Stimulated activated CD4-positive, alpha-beta T cell treated with anti-CD3 and anti-CD28 coated beads, Interleukin-15, amount 100 ng/mL, for 24 hours (primary cell): ENCODE measurements around the gene PRDM2.

Source experiments
- DNase-seq: peaks from one replicate; pipeline ENCODE4 v3.0.0-alpha.2; 2020

PRDM2 gene

DNA sequence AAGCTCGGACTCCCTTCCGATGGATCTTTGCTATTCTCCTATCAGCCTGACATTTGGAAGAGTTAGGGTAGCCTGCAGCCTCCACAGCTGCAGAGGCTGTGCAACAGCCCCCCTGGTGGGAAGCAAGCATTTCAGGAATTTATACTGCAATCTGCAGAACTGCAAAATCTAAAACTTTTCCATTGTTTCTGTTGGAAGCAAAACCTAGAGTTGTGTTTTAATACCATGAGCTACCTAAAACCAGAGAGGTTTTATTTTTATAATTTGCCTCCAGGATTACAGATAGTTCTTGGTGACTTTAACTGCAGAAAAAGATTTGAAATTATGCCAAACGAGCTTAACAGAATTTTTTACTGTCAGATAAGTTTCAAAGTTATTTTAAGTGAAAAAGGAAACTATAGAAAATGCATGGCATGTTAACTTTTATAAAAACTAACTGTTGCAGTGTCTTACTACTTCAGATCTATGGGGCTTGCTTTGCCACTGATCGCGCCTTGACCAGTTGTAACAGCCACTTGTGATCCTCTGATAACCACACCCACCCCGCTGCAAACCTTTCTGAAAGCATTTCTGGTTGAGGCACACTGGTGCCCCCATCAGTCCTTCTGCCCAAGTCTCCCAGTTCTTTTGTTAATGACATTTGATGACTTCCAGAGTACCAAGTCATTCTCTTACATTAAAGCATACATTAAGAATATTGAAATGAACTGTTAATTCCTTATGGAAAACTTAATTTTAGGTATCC, 64.8 kb downstream of the PRDM2 start:
- no peak for DNase-seq

GRCh38 chr1:13766592-13767564, 66.9 kb downstream of the PRDM2 start:
- no peak for DNase-seq

DNA sequence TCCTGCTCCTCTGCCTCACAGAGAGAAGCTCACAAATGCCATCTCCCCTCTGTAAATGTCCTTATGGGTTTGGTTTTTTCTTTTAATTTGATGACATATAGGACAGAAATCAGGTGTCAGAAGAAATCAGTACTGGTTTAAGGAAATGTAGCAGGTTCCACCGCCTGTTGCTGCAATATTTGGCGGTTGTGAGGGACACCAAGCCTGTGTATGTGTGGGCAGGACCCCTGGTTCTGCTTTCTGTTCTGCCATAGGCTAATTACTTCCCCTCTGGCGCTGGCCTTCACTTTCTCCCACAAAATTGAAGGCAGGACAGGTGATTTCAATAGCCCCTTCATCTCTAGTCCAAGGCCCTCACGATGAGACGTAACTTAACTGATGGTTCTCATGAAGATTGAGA, 69.2 kb downstream of the PRDM2 start:
- DNase-seq = no peak

- no peak for DNase-seq
These were observed 69.8 kb downstream of the PRDM2 start for GRCh38 chr1:13769830-13770229.

GRCh38 chr1:13770743-13771142, 70.8 kb downstream of the PRDM2 start:
- no peak for DNase-seq

DNA sequence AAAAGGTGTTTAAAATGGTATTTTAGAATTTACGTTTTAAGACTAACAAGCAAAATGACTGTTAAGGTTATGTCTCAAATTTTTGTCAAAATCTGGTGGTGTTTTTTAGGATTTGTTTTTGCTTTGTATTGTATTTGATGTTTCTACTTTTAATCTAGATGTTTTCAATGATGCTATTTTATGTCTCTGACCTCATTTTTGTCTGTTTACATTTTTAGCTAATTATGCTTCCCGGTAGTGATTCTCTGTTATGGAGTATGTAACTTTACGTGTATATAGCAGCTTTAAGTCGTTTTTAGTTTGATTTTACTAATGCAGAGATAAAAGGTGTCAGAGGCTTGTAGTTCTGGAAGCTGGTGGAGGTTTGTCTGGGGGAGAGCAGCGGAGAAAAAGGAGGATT, 71.8 kb downstream of the PRDM2 start:
- no peak for DNase-seq

GRCh38 chr1:13772271-13772670, 72.3 kb downstream of the PRDM2 start:
- DNase-seq = no peak

- no peak for DNase-seq
These were observed 74.1 kb downstream of the PRDM2 start for GRCh38 chr1:13774121-13774520.

- no peak for DNase-seq
These were observed 75.5 kb downstream of the PRDM2 start for GRCh38 chr1:13775459-13775858.

- DNase-seq = no peak
These were observed 75.9 kb downstream of the PRDM2 start for GRCh38 chr1:13775916-13776315.

- DNase-seq = no peak
These were observed 78.4 kb downstream of the PRDM2 start for GRCh38 chr1:13778431-13778830.

DNA sequence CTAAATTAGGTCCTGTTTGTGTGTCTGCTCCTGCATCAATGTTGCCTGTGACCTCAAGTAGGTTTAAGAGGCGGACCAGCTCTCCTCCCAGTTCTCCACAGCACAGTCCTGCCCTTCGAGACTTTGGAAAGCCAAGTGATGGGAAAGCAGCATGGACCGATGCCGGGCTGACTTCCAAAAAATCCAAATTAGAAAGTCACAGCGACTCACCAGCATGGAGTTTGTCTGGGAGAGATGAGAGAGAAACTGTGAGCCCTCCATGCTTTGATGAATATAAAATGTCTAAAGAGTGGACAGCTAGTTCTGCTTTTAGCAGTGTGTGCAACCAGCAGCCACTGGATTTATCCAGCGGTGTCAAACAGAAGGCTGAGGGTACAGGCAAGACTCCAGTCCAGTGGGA, 79.9 kb downstream of the PRDM2 start:
- DNase-seq = no peak

- no peak for DNase-seq
These were observed 80.8 kb downstream of the PRDM2 start for GRCh38 chr1:13780780-13781179.

DNA sequence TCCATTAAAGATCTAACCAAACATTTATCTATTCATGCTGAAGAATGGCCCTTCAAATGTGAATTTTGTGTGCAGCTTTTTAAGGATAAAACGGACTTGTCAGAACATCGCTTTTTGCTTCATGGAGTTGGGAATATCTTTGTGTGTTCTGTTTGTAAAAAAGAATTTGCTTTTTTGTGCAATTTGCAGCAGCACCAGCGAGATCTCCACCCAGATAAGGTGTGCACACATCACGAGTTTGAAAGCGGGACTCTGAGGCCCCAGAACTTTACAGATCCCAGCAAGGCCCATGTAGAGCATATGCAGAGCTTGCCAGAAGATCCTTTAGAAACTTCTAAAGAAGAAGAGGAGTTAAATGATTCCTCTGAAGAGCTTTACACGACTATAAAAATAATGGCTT, 81.2 kb downstream of the PRDM2 start:
- no peak for DNase-seq

DNA sequence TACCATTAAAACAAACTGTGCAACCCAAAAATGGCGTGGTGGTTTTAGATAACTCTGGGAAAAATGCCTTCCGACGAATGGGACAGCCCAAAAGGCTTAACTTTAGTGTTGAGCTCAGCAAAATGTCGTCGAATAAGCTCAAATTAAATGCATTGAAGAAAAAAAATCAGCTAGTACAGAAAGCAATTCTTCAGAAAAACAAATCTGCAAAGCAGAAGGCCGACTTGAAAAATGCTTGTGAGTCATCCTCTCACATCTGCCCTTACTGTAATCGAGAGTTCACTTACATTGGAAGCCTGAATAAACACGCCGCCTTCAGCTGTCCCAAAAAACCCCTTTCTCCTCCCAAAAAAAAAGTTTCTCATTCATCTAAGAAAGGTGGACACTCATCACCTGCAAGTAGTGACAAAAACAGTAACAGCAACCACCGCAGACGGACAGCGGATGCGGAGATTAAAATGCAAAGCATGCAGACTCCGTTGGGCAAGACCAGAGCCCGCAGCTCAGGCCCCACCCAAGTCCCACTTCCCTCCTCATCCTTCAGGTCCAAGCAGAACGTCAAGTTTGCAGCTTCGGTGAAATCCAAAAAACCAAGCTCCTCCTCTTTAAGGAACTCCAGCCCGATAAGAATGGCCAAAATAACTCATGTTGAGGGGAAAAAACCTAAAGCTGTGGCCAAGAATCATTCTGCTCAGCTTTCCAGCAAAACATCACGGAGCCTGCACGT, 82.1 kb downstream of the PRDM2 start:
- DNase-seq = no peak

- DNase-seq = no peak
These were observed 82.8 kb downstream of the PRDM2 start for GRCh38 chr1:13782634-13783360.

DNA sequence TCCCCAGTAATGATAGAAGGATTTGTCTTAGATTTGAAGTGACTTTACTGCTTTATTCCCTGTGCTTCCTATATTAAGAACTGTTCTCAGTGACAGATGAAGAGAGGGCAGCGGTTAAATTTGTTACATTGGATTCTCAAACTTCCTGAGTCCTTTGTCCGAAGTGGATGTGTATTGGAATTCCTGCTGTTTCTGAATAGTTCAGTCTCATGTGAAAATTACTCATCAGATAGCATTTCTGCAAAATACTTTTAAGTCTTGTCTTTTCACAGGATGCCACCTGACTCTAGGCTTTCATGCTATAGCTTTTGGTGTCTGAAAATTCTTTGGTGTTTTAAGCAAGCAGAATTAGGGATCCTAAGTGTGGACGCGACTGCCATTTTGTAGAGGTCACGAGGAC, 83.6 kb downstream of the PRDM2 start:
- no peak for DNase-seq

GRCh38 chr1:13784971-13785370, 85.0 kb downstream of the PRDM2 start:
- DNase-seq = no peak

DNA sequence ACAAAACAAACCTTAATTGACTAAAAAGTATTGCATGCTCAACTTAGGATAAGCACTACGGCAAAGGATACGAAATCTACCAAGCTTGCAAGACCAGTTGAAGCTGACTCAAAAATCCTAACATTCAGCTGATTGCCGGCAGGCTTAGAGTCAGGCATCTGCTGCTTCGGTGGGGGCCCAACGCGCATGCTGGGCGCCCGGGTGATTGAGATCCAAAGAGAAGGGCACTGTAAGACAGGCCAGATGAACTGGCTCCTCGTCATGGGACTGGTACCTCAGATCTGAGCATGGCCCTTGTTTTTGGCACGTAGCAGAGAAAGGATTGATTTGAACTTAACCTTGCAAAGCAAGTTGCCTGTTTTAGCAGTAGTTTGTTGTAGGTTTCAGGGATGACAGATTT, 86.6 kb downstream of the PRDM2 start:
- DNase-seq = no peak

GRCh38 chr1:13788795-13789194, 88.8 kb downstream of the PRDM2 start:
- DNase-seq = no peak

DNA sequence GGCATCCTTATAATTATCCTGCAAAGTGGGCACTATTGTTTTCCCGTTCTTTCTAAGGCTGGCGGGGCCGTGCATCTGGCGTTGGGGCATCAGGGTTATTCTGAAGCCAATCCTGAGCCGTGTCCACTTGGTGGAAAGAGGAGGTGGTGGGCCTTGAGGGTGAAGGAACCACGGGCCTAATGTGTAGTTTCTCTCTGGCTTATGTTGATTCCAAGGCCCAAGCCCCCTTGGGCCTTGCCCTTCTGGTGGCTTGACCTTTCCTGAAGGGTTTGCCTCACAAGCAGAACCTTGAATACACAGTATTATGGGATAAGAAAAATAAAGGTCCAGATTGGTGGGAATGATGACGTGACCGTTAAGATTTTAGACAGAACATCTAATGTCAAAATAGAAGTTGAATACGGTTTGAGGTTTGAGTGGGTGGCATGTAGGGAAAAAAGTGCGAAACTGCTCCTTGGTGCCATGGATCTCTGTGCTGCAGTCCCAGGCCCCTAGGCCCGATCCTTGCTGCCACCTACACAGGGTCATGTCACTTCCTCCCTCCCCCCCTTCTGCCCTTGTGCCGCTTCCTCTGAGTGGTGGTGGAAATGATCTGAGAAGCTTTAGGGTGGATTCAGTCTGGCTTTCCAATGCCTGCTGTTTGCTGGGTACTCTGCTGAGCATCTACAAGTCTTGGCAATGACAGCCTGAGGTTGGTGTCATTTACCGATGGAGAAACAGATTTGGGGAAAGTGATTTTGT, 90.5 kb downstream of the PRDM2 start:
- peak; percentile 13 for DNase-seq

- DNase-seq = no peak
These were observed 92.4 kb downstream of the PRDM2 start for GRCh38 chr1:13792419-13792818.
